Mesendoderm (in vitro differentiated cells): ENCODE measurements around the gene GNG5.
"Not testable (repeated sequence)": the region's sequence is repeated elsewhere in the genome, so short reads cannot be mapped to it uniquely, and the experiment has no call there.

Experiments
- DNase-seq: peaks from one replicate; pipeline ENCODE4 v3.0.0; 2013
- H2AK5ac ChIP-seq: 2 replicates; pipeline ENCODE4 v1.6.1; 2013; ENCODE audit warnings: low read length, inconsistent platforms
- H2BK120ac ChIP-seq: 2 replicates; pipeline ENCODE4 v1.6.1; 2013; ENCODE audit warnings: low read depth, mild to moderate bottlenecking, low read length, moderate library complexity, mixed read lengths
- H2BK15ac ChIP-seq: replicated peaks from 2 replicates; pipeline ENCODE4 v1.6.1; 2013; ENCODE audit warnings: low read depth, mild to moderate bottlenecking, moderate library complexity
- H2BK5ac ChIP-seq: 2 replicates; pipeline ENCODE4 v1.6.1; 2013; ENCODE audit warnings: low read length, inconsistent platforms
- H3K18ac ChIP-seq: 2 replicates; pipeline ENCODE4 v1.6.1; 2013; ENCODE audit warnings: mild to moderate bottlenecking, low read length, mixed read lengths
- H3K23ac ChIP-seq: one replicate; pipeline ENCODE4 v1.6.1; 2013; ENCODE audit warnings: low read length
- H3K27ac ChIP-seq: 2 replicates; pipeline ENCODE4 v1.5.1; 2013; ENCODE audit warnings: low read depth, mild to moderate bottlenecking, inconsistent platforms, low read length, moderate library complexity
- H3K27me3 ChIP-seq: 2 replicates; pipeline ENCODE4 v1.6.1; 2013; ENCODE audit warnings: low read length, control low read depth, mild to moderate bottlenecking, inconsistent platforms; ENCODE audit not compliant: insufficient read depth, poor library complexity
- H3K36me3 ChIP-seq: 2 replicates; pipeline ENCODE4 v1.6.1; 2013; ENCODE audit warnings: low read length, inconsistent platforms; ENCODE audit not compliant: control insufficient read depth, insufficient read depth
- H3K4ac ChIP-seq: one replicate; pipeline ENCODE4 v1.6.1; 2013; ENCODE audit warnings: low read depth, mild to moderate bottlenecking, low read length, moderate library complexity
- H3K4me1 ChIP-seq: 2 replicates; pipeline ENCODE4 v1.6.1; 2013; ENCODE audit warnings: low read depth, low read length, inconsistent platforms; ENCODE audit not compliant: control insufficient read depth
- H3K4me2 ChIP-seq: 2 replicates; pipeline ENCODE4 v1.6.1; 2013; ENCODE audit warnings: low read length
- H3K4me3 ChIP-seq: 2 replicates; pipeline ENCODE4 v1.5.1; 2013; ENCODE audit warnings: mild to moderate bottlenecking, low read length
- H3K56ac ChIP-seq: one replicate; pipeline ENCODE4 v1.6.1; 2013; ENCODE audit warnings: low read length
- H3K79me1 ChIP-seq: 2 replicates; pipeline ENCODE4 v1.6.1; 2013; ENCODE audit warnings: low read length, inconsistent platforms
- H3K79me2 ChIP-seq: 2 replicates; pipeline ENCODE4 v1.6.1; 2013; ENCODE audit warnings: mild to moderate bottlenecking, low read length; ENCODE audit not compliant: control insufficient read depth, insufficient read depth
- H3K9ac ChIP-seq: 2 replicates; pipeline ENCODE4 v1.6.1; 2013; ENCODE audit warnings: low read length, inconsistent platforms
- H4K5ac ChIP-seq: one replicate; pipeline ENCODE4 v1.6.1; 2013; ENCODE audit warnings: low read length
- H4K8ac ChIP-seq: one replicate; pipeline ENCODE4 v1.6.1; 2013; ENCODE audit warnings: low read depth, mild to moderate bottlenecking, control low read depth, low read length, moderate library complexity
- WGBS: extraction: QIAGEN DNeasy Blood & Tissue Kit; methylation state at CpG from one replicate; pipeline ENCODE4 v1.1.7; 2013; ENCODE audit warnings: low lambda C conversion rate, missing lambda C conversion rate; ENCODE audit not compliant: insufficient coverage; ENCODE audit errors: extremely low coverage; 5-methylcytosine and 5-hydroxymethylcytosine counted together

Gene GNG5

GRCh38 chr1:84467298-84467697, 39.1 kb downstream of the GNG5 start:
- no peak overlapping the region for H2BK120ac ChIP-seq
- H3K4ac ChIP-seq = no peak overlapping the region
- no peak overlapping the region for H4K5ac ChIP-seq
- H3K4me3 ChIP-seq = no peak overlapping the region
- no peak overlapping the region for H3K56ac ChIP-seq
- H2BK15ac ChIP-seq = no peak overlapping the region
- H3K36me3 ChIP-seq = no peaks in the 10 kb centered on the region
- H3K79me2 ChIP-seq = no peaks in the 10 kb centered on the region
- no peak overlapping the region for H3K27ac ChIP-seq
- no peak overlapping the region for H4K8ac ChIP-seq
- H3K4me1 ChIP-seq = no peaks in the 10 kb centered on the region
- no peak overlapping the region for H3K23ac ChIP-seq
- H3K9ac ChIP-seq = no peak overlapping the region
- H2BK5ac ChIP-seq = no peak overlapping the region
- no peak overlapping the region for H3K18ac ChIP-seq
- no peak for DNase-seq
- H3K27me3 ChIP-seq = no peaks in the 10 kb centered on the region
- no peak overlapping the region for H2AK5ac ChIP-seq
- H3K4me2 ChIP-seq = no peak overlapping the region
- H3K79me1 ChIP-seq = no peaks in the 10 kb centered on the region

- H2BK5ac ChIP-seq = no peak overlapping the region
- no peak overlapping the region for H3K27ac ChIP-seq
- H3K23ac ChIP-seq = no peak overlapping the region
- no peak overlapping the region for H4K8ac ChIP-seq
- no peaks in the 10 kb centered on the region for H3K27me3 ChIP-seq
- no peak overlapping the region for H2AK5ac ChIP-seq
- H2BK15ac ChIP-seq = no peak overlapping the region
- H3K56ac ChIP-seq = no peak overlapping the region
- H4K5ac ChIP-seq = no peak overlapping the region
- no peaks in the 10 kb centered on the region for H3K79me2 ChIP-seq
- no peak overlapping the region for H2BK120ac ChIP-seq
- no peak overlapping the region for H3K4me3 ChIP-seq
- no peaks in the 10 kb centered on the region for H3K4me1 ChIP-seq
- no CpG with 5 or more reads among the region's 1 CpG for WGBS
- H3K36me3 ChIP-seq = no peaks in the 10 kb centered on the region
- DNase-seq = no peak
- no peak overlapping the region for H3K4me2 ChIP-seq
- H3K79me1 ChIP-seq = no peaks in the 10 kb centered on the region
- H3K18ac ChIP-seq = no peak overlapping the region
- H3K4ac ChIP-seq = no peak overlapping the region
- H3K9ac ChIP-seq = no peak overlapping the region
Observed at GRCh38 chr1:84462118-84462517, 44.3 kb downstream of the GNG5 start.

- H4K5ac ChIP-seq = no peak overlapping the region
- DNase-seq = no peak
- H3K4me1 ChIP-seq = no peaks in the 10 kb centered on the region
- H3K79me2 ChIP-seq = no peaks in the 10 kb centered on the region
- H3K4me3 ChIP-seq = no peak overlapping the region
- H3K4me2 ChIP-seq = no peak overlapping the region
- H3K56ac ChIP-seq = no peak overlapping the region
- H2BK5ac ChIP-seq = no peak overlapping the region
- no peak overlapping the region for H4K8ac ChIP-seq
- no CpG with 5 or more reads among the region's 3 CpGs for WGBS
- H3K27me3 ChIP-seq = no peaks in the 10 kb centered on the region
- no peak overlapping the region for H3K27ac ChIP-seq
- no peak overlapping the region for H3K9ac ChIP-seq
- no peak overlapping the region for H3K4ac ChIP-seq
- no peak overlapping the region for H3K18ac ChIP-seq
- no peak overlapping the region for H2AK5ac ChIP-seq
- no peak overlapping the region for H3K23ac ChIP-seq
- no peak overlapping the region for H2BK120ac ChIP-seq
- no peaks in the 10 kb centered on the region for H3K79me1 ChIP-seq
- no peaks in the 10 kb centered on the region for H3K36me3 ChIP-seq
- no peak overlapping the region for H2BK15ac ChIP-seq
Observed at GRCh38 chr1:84452436-84452835, 53.9 kb downstream of the GNG5 start.

GRCh38 chr1:84450910-84451309, 55.5 kb downstream of the GNG5 start:
- no CpG with 5 or more reads among the region's 2 CpGs for WGBS

GRCh38 chr1:84448704-84449103, 57.7 kb downstream of the GNG5 start:
- H3K4me3 ChIP-seq, H3K79me1 ChIP-seq, H3K36me3 ChIP-seq, H3K9ac ChIP-seq, H3K27me3 ChIP-seq, H3K56ac ChIP-seq, H3K27ac ChIP-seq, H3K18ac ChIP-seq, H3K23ac ChIP-seq, DNase-seq, H3K4me1 ChIP-seq, H2BK15ac ChIP-seq, H2BK120ac ChIP-seq, H4K8ac ChIP-seq, H3K4me2 ChIP-seq, H2AK5ac ChIP-seq, H3K79me2 ChIP-seq, H4K5ac ChIP-seq, H2BK5ac ChIP-seq, H3K4ac ChIP-seq: not testable (repeated sequence)
- WGBS = no CpG with 5 or more reads among the region's 3 CpGs

More at GRCh38 chr1:84450910-84451309, 55.5 kb downstream of the GNG5 start:
- Histone ChIP-seq H2BK5ac (no peak overlapping the region), H3K79me2 (no peaks in the 10 kb centered on the region), H2BK120ac (no peak overlapping the region), H2AK5ac (no peak overlapping the region), H3K4me3 (no peak overlapping the region), H3K4ac (no peak overlapping the region), H3K27me3 (no peaks in the 10 kb centered on the region), H3K56ac (no peak overlapping the region), H4K5ac (no peak overlapping the region), H3K9ac (no peak overlapping the region), H3K18ac (no peak overlapping the region), H3K4me2 (no peak overlapping the region), H4K8ac (no peak overlapping the region), H3K23ac (no peak overlapping the region), H3K36me3 (no peaks in the 10 kb centered on the region), H3K79me1 (no peaks in the 10 kb centered on the region), H3K4me1 (no peaks in the 10 kb centered on the region), H3K27ac (no peak overlapping the region), H2BK15ac (no peak overlapping the region)
- no peak for DNase-seq
